HCT116 (cell line): ENCODE data around the gene SCYL2. TPM values are rescaled to one million over a fixed set of nuclear protein-coding genes. Genes with fewer than 3 reads are reported as not detected.

Experiments
- ATAC-seq: fragments of 200-7000 bp; cut with Tn5 transposase; 2 replicates; pipeline ENCODE4 v1.9.1; 2020; ENCODE audit warnings: mild to moderate bottlenecking, moderate library complexity
- BruUV-seq: library from RNA; stranded (reverse); fragments of 400-500 nt; replicated peaks from 2 replicates; lab custom pipeline; 2021; lab: Mats Ljungman, UMichigan
- CTCF ChIA-PET: fragments of 300-600 bp; sonication (Branson Sonifier 250); formaldehyde crosslinking; loops from one replicate; lab custom pipeline; 2021; ENCODE audit warnings: antibody characterized with exemption; lab: Charles Lee
- POLR2A ChIA-PET: fragments of 300-600, 350-600 bp; sonication (Branson Sonifier 250); formaldehyde crosslinking; loops from one replicate; lab custom pipeline; 2021; ENCODE audit warnings: antibody characterized with exemption; lab: Charles Lee
- RAD21 ChIA-PET, 2 experiments: fragments of 300-600 bp; sonication (Branson Sonifier 250); formaldehyde crosslinking; loops; one replicate each; lab custom pipeline; 2023; ENCODE audit warnings: low total read pairs in 2 of 2; ENCODE audit not compliant: uncharacterized antibody in 2 of 2, unreplicated experiment in 2 of 2, low non-redundant PET in 1 of 2; lab: Charles Lee
- DNase-seq: peaks from one replicate; pipeline ENCODE4 v3.0.0-alpha.2; 2010; ENCODE audit warnings: low read depth, low spot score
- H2AFZ ChIP-seq: fragments of 200-600 bp; shearing (Covaris generic), sonication (generic); 2 replicates; pipeline ENCODE4 v1.6.1; 2017; ENCODE audit warnings: low read depth, mixed run types, mixed read lengths, antibody characterized with exemption, low read length; ENCODE audit not compliant: poor library complexity, severe bottlenecking
- H3K27ac ChIP-seq: 2 replicates; pipeline ENCODE4 v1.5.1; 2012; ENCODE audit warnings: low read depth, low read length
- H3K27me3 ChIP-seq: fragments of 200-600 bp; sonication (generic); 2 replicates; pipeline ENCODE4 v1.6.1; 2016; ENCODE audit warnings: mixed run types, low read length, mixed read lengths; ENCODE audit not compliant: insufficient read depth
- H3K36me3 ChIP-seq, 2 experiments: fragments of 200-500 bp in 1 of 2; fragments of 200-600 bp in 1 of 2; sonication (Bioruptor generic) in 1 of 2; sonication (generic) in 1 of 2; 2 replicates each; pipeline versions ENCODE4 v1.5.1 to v1.6.1; 2014 to 2016; ENCODE audit warnings: low read length in 2 of 2, inconsistent platforms in 1 of 2, mixed read lengths in 1 of 2, mixed run types in 1 of 2; ENCODE audit not compliant: insufficient read depth in 2 of 2, control insufficient read depth in 1 of 2
- H3K4me1 ChIP-seq, 2 experiments: fragments of 200-600 bp in 1 of 2; sonication (generic) in 1 of 2; 2 replicates each; pipeline versions ENCODE4 v1.5.1 to v1.6.1; 2012 to 2017; ENCODE audit warnings: low read length in 2 of 2, inconsistent platforms in 1 of 2, mild to moderate bottlenecking in 1 of 2, mixed read lengths in 1 of 2, mixed run types in 1 of 2, moderate library complexity in 1 of 2; ENCODE audit not compliant: insufficient read depth in 2 of 2, control insufficient read depth in 1 of 2
- H3K4me2 ChIP-seq: fragments of 200-600 bp; sonication (generic); 2 replicates; pipeline ENCODE4 v1.6.1; 2017; ENCODE audit warnings: mixed run types, low read length, mixed read lengths
- H3K4me3 ChIP-seq, 2 experiments: fragments of 200-600 bp in 1 of 2; sonication (generic) in 1 of 2; replicated peaks in 1 of 2; 2 replicates each; pipeline ENCODE4 v1.5.1; 2011 to 2016; ENCODE audit warnings: low read length in 2 of 2, control low read depth in 1 of 2, low read depth in 1 of 2, mild to moderate bottlenecking in 1 of 2, mixed read lengths in 1 of 2, mixed run types in 1 of 2
- H3K79me2 ChIP-seq: fragments of 200-600 bp; sonication (generic); 2 replicates; pipeline ENCODE4 v1.6.1; 2017; ENCODE audit warnings: mild to moderate bottlenecking, mixed run types, low read length, moderate library complexity, mixed read lengths; ENCODE audit not compliant: insufficient read depth
- H3K9ac ChIP-seq: fragments of 200-600 bp; sonication (generic); 2 replicates; pipeline ENCODE4 v1.6.1; 2016; ENCODE audit warnings: low read length, mixed read lengths
- H3K9me2 ChIP-seq: fragments of 200-600 bp; sonication (generic), shearing (Covaris generic); 2 replicates; pipeline ENCODE4 v1.6.1; 2017; ENCODE audit warnings: mixed run types, mild to moderate bottlenecking, moderate library complexity; ENCODE audit not compliant: insufficient read depth
- H3K9me3 ChIP-seq, 2 experiments: fragments of 200-500 bp in 1 of 2; fragments of 200-600 bp in 1 of 2; sonication (Bioruptor generic) in 1 of 2; sonication (generic) in 1 of 2; 2 replicates each; pipeline ENCODE4 v1.6.1; 2014 to 2017; ENCODE audit warnings: low read length in 2 of 2, mixed read lengths in 2 of 2, inconsistent platforms in 1 of 2, low read depth in 1 of 2, mild to moderate bottlenecking in 1 of 2, mixed run types in 1 of 2, moderate library complexity in 1 of 2; ENCODE audit not compliant: control insufficient read depth in 1 of 2, insufficient read depth in 1 of 2
- H4K20me1 ChIP-seq: fragments of 200-600 bp; sonication (generic), shearing (Covaris generic); 2 replicates; pipeline ENCODE4 v1.6.1; 2017; ENCODE audit warnings: mixed run types, mild to moderate bottlenecking, moderate library complexity; ENCODE audit not compliant: insufficient read depth
- CBX3 ChIP-seq: IDR thresholded peaks from 2 replicates; pipeline ENCODE4 v1.6.1; 2012; ENCODE audit warnings: low read depth
- EZH2phosphoT487 ChIP-seq: fragments of 200-600 bp; IDR thresholded peaks from 2 replicates; pipeline ENCODE4 v1.6.1; 2018; ENCODE audit warnings: antibody characterized with exemption, borderline replicate concordance
- FOSL1 ChIP-seq: IDR thresholded peaks from 2 replicates; pipeline ENCODE4 v1.6.1; 2012; ENCODE audit warnings: low read depth
- SP1 ChIP-seq: IDR thresholded peaks from 2 replicates; pipeline ENCODE4 v1.6.1; 2012; ENCODE audit warnings: low read depth
- SRF ChIP-seq: IDR thresholded peaks from 2 replicates; pipeline ENCODE4 v1.6.1; 2012; ENCODE audit warnings: low read depth
- TCF7L2 ChIP-seq: IDR thresholded peaks from 2 replicates; pipeline ENCODE4 v1.7.0; 2011; ENCODE audit warnings: borderline replicate concordance, inconsistent platforms; ENCODE audit not compliant: insufficient read depth, insufficient read length; ENCODE audit errors: extremely low read depth
- YY1 ChIP-seq: IDR thresholded peaks from 2 replicates; pipeline ENCODE4 v1.6.1; 2011; ENCODE audit warnings: low read length, low read depth, moderate library complexity, mild to moderate bottlenecking; ENCODE audit not compliant: insufficient replicate concordance; ENCODE audit errors: extremely low read depth
- ZNF274 ChIP-seq: fragments of 200-500 bp; sonication (Bioruptor generic); IDR thresholded peaks from 2 replicates; pipeline ENCODE4 v1.6.1; 2014; ENCODE audit warnings: mild to moderate bottlenecking, low read depth, low read length, inconsistent platforms
- intact Hi-C: fragments of 100-400 bp; cut with micrococcal nuclease; formaldehyde crosslinking; loops from 2 replicates; pipeline ENCODE4 v1.10.0; 2022
- total RNA-seq: library from RNA; stranded (reverse); gene quantifications from one replicate; pipeline ENCODE4 v1.2.1, GENCODE V29; 2021; ENCODE audit not compliant: unreplicated experiment
- TF ChIP-seq, protein P1 (sequence below): IDR thresholded peaks from 2 replicates; pipeline ENCODE4 v1.6.1; 2012
- TF ChIP-seq, protein P2 (sequence below): IDR thresholded peaks from 2 replicates; pipeline ENCODE4 v1.6.1; 2012; ENCODE audit warnings: low read depth

The SCYL2 gene
- total RNA-seq, 1 experiment from 2014 or later = 31.7 TPM

DNA sequence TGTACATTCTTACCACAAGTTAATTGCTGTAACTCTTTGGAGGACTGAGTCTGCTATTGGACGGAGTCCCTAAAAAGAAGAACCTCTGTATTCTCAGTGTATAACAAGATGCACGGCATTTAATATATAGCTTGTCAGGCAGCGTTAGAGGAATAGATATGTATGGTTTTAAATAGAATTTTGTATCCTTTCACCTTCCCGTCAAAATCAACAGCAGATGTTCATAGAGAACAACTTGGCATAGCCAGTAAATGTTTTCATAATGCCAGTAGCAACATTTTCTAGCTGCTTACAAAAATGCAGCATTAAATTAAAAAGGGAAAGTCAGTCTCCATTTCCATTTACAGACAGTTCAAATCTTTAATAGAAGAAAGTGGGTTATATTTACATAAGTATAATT is 6.8 kb downstream of the SCYL2 start (continued):
- TF ChIP-seq CBX3 (no peak), SRF (no peak), SP1 (no peak), YY1 (no peak), ZNF274 (no peak)
- TF ChIP-seq, protein P1, sequence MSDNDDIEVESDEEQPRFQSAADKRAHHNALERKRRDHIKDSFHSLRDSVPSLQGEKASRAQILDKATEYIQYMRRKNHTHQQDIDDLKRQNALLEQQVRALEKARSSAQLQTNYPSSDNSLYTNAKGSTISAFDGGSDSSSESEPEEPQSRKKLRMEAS = no peak
- TF ChIP-seq, protein P2, sequence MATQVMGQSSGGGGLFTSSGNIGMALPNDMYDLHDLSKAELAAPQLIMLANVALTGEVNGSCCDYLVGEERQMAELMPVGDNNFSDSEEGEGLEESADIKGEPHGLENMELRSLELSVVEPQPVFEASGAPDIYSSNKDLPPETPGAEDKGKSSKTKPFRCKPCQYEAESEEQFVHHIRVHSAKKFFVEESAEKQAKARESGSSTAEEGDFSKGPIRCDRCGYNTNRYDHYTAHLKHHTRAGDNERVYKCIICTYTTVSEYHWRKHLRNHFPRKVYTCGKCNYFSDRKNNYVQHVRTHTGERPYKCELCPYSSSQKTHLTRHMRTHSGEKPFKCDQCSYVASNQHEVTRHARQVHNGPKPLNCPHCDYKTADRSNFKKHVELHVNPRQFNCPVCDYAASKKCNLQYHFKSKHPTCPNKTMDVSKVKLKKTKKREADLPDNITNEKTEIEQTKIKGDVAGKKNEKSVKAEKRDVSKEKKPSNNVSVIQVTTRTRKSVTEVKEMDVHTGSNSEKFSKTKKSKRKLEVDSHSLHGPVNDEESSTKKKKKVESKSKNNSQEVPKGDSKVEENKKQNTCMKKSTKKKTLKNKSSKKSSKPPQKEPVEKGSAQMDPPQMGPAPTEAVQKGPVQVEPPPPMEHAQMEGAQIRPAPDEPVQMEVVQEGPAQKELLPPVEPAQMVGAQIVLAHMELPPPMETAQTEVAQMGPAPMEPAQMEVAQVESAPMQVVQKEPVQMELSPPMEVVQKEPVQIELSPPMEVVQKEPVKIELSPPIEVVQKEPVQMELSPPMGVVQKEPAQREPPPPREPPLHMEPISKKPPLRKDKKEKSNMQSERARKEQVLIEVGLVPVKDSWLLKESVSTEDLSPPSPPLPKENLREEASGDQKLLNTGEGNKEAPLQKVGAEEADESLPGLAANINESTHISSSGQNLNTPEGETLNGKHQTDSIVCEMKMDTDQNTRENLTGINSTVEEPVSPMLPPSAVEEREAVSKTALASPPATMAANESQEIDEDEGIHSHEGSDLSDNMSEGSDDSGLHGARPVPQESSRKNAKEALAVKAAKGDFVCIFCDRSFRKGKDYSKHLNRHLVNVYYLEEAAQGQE = no peak

DNA sequence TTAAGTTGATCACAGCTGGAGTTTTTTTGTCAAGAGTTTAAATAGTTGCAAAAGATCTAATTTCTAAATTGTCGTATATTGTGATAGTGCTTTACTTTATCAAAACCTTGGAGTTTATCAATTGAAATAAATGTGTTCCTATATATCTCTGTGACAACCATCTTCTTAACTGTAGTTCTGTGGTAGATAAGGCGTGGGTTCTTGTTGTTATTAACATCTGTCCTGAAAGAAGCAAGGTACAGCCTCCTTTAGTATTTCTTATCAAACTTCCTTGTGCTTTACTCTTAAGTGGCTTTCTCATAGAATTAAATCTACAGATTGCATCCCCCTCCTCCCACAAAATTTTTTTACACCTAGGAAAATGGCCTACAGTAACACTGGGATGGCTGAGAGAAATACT is 7.3 kb downstream of the SCYL2 start:
- intact Hi-C loops = no loop called here
- no peaks in the 10 kb centered on the region for H4K20me1 ChIP-seq
- H3K4me2 ChIP-seq = no peak overlapping the region
- ChIA-PET RAD21 (no interaction called here), CTCF (no interaction called here), POLR2A (interaction anchor here (0.5 kb wide), 1 partner anchor 8 kb away, joined by 4 read pairs; no protein-coding TSS in a partner anchor)
- H3K9ac ChIP-seq = no peak overlapping the region
- no peak overlapping the region for H2AFZ ChIP-seq
- H3K27me3 ChIP-seq = no peaks in the 10 kb centered on the region
- no peaks in the 10 kb centered on the region for H3K9me2 ChIP-seq
- H3K4me3 ChIP-seq = no peak overlapping the region
- DNase-seq (no peak), ATAC-seq (no peak)
- H3K36me3 ChIP-seq = 0 out of 4 replicates have a peak, but pooled peaks cover 0 to 2% of the 10 kb centered on the region in 2 experiments
- no peaks in the 10 kb centered on the region for H3K4me1 ChIP-seq
- H3K9me3 ChIP-seq = no peaks in the 10 kb centered on the region
- peaks cover 91% of the 10 kb centered on the region for H3K79me2 ChIP-seq
- no TSS peak for BruUV-seq
- TF ChIP-seq FOSL1 (no peak), EZH2phosphoT487 (no peak), TCF7L2 (no peak)
- H3K27ac ChIP-seq = no peak overlapping the region
